Measurements from ENCODE around the gene PCDHA2. TPM values are rescaled to one million over a fixed set of nuclear protein-coding genes. Genes with fewer than 3 reads are reported as not detected.

Gene PCDHA2
- total RNA-seq, 1 donor from 2014 or later: not detected

Other genes with a start within 250 kb of the PCDHA2 start
- gene EIF4EBP3, start 247.2 kb upstream of the PCDHA2 start, total RNA-seq: 11.7 TPM
- gene SRA1, start 237.4 kb upstream of the PCDHA2 start, total RNA-seq: 29.4 TPM
- 10.6 TPM for gene APBB3, start 230.3 kb upstream of the PCDHA2 start, total RNA-seq
- gene SLC35A4, start 230.0 kb upstream of the PCDHA2 start, total RNA-seq: 76.4 TPM
- 46.1 TPM for gene CD14, start 161.7 kb upstream of the PCDHA2 start, total RNA-seq
- 4.2 TPM for gene TMCO6, start 155.4 kb upstream of the PCDHA2 start, total RNA-seq
- gene NDUFA2, start 147.2 kb upstream of the PCDHA2 start, total RNA-seq: 146 TPM
- 66.4 TPM for gene IK, start 147.0 kb upstream of the PCDHA2 start, total RNA-seq
- gene WDR55, start 129.9 kb upstream of the PCDHA2 start, total RNA-seq: 11.2 TPM
- 0.24 TPM for gene DND1, start 121.3 kb upstream of the PCDHA2 start, total RNA-seq
- gene HARS1, start 103.5 kb upstream of the PCDHA2 start, total RNA-seq: 35.9 TPM
- 24.4 TPM for gene HARS2, start 103.4 kb upstream of the PCDHA2 start, total RNA-seq
- 35.1 TPM for gene ZMAT2, start 94.4 kb upstream of the PCDHA2 start, total RNA-seq
- not detected for gene PCDHA1, start 8.7 kb upstream of the PCDHA2 start, total RNA-seq
- 0.14 TPM for gene PCDHA3, start 6.2 kb downstream of the PCDHA2 start, total RNA-seq
- 0.08 TPM for gene PCDHA4, start 12.2 kb downstream of the PCDHA2 start, total RNA-seq
- gene PCDHA5, start 26.8 kb downstream of the PCDHA2 start, total RNA-seq: 0.05 TPM
- gene PCDHA6, start 33.1 kb downstream of the PCDHA2 start, total RNA-seq: not detected
- gene PCDHA7, start 39.4 kb downstream of the PCDHA2 start, total RNA-seq: not detected
- not detected for gene PCDHA8, start 46.3 kb downstream of the PCDHA2 start, total RNA-seq
- gene PCDHA9, start 53.5 kb downstream of the PCDHA2 start, total RNA-seq: not detected
- 0.11 TPM for gene PCDHA10, start 61.0 kb downstream of the PCDHA2 start, total RNA-seq
- not detected for gene PCDHA11, start 74.1 kb downstream of the PCDHA2 start, total RNA-seq
- not detected for gene PCDHA12, start 80.5 kb downstream of the PCDHA2 start, total RNA-seq
- gene PCDHA13, start 87.3 kb downstream of the PCDHA2 start, total RNA-seq: not detected
- 0.11 TPM for gene PCDHAC1, start 131.4 kb downstream of the PCDHA2 start, total RNA-seq
- 0.30 TPM for gene PCDHAC2, start 171.6 kb downstream of the PCDHA2 start, total RNA-seq